KG1 (cell line): ENCODE data around the gene BCL11B.

Source experiments
- DNase-seq: peaks from one replicate; lab custom pipeline; 2025; lab: John Stamatoyannopoulos, UW

The BCL11B gene

DNA sequence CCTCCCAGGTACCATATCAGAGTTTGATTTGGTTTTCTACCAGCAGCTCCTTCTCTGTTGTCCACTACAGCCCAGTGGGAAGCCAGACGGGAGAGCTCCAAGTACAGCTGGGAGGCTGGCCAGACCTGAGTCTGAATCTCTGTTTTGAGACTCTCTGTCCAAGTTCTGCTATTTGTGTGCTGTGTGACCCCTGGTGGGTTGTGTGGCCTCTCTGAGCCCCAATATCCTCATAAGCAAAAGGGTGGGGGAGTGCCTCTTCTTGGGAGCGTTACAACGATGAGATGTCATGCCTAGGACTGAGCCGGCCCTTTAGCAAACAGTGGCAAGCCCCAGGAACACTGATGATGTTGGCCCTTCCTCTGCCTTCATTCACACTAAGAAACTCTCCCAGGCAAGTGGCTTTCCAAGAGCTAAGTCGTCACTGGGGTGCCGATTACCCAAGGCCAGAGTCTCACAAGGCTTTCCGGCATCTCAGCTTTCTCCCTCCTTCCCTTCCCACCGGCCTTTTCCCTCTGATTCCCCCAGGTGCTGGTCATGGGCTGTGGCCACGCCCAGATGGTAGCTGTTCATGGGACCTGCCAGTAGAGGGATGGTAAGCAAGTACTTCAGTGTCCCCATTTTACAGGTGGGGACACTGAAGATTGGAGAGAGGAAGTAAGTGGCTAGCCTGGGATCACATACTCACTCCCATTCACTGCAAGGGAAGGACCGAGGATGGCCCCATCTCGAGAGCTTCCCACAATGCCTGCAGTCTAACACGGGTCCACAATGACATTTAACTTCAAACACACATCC is 47.7 kb downstream of the BCL11B start:
- DNase-seq, result no peak

DNA sequence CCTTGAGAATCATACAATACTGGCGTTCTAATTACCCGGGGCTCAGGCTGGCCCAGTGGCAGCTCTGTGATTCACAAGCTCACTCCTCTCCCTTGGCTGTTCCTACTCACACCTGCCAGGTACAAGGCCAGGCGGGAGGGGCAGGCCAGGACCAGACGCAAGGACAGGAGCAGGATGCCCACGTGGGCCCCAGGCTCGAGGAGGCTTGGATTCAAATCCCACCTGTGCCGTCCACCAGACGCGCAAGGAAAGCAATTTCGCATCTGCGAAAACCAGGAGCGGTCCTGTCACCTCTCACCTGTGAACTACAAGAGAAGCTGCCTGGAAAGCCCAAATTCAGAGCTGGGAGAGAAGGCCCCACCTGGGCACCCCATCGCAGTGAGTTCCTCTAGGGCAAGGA is 50.6 kb downstream of the BCL11B start:
- DNase-seq, result no peak

DNA sequence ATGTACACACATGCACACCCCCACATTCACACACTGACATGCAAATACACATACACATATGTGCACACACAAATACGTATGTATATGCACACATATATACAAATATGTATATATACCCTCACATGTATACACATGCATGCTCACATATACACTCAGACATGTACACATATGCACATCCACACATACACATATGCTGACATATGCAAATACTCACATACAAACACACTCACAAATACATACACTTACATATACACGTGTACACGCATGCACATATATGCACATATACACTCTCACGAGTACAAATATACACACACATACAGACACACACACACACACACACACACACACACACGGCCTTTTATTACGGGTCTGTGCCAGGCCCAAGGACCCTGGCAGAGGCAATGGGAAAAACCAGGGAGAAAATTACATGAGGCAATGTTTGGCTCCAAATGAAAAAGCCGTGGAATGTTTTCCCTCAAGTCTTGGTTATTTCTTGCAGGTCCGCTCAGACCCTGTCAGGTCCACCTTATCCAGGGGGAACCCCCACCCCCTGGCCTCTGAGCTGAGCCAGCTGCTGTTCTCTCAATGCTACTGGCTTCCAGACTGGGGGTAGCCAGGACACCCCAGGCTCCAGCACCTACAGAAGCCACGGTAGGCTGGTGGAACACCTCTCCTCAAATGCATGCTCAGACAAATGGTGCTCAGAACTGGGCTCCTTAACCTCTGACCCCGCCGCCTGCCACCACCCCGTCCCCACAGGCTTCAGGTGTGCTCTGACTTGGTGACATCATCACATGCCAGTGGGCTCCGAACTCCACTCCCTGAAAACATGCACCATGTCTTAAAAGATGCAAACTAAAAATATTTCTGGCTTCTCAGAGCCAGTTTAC is 54.7 kb downstream of the BCL11B start:
- DNase-seq, result no peak

DNA sequence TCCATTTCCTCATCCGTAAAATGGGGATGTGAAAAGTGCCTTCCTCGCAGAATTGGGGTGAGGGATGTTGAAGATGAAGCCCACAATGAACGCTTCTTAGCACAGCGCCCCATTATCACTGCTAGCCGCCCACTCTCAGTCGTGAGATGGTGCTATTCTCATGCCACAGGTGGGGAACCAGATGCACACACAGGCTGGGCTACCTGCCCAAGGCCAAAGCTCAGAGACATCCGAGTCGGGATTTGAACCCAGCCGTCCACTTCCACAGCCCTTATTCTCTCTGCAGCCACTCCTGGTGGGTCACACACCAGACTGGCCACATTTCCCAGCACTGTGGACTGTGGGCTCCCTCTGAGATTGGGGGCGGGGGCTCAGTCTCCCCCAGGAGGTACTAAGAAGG is 55.8 kb downstream of the BCL11B start:
- no peak for DNase-seq

DNA sequence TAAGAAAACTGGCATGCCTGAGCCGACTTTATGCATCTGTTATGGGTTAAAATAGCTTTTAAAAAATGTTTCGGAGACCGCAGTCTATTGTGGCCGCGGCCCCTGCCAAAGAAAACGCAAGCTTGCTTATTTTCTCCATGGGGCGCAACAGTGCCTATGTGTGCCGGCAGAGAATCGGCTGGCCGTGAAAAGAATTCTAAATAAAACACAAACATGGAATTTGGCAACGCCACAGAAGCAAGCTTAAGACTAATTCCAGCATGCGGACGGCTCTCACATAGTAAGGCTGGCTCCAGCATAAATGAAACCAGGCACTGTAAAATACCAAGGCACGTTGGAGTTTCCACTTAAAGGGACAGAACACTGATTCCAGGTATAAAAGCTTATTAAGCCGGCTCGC is 56.7 kb downstream of the BCL11B start:
- DNase-seq, result no peak

DNA sequence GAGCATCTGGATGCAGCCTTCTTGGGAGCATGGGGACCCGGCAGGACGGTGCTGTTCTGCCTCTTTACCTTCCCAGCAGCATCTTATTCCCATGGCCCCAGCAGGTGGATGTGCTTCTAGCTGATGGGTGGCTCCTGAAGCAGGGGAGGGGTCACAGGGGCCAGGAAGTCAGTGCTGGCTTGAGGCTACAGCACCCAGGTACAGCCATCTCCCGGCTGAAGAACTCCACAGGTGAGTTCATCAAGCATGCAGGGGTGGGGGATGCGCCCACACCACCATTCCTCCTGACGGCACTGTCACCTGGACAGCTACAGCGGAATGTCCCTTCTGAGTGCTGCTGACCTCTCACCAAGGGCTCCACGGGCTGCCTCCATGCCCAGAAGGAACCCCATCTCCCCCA is 57.3 kb downstream of the BCL11B start:
- no peak for DNase-seq

DNA sequence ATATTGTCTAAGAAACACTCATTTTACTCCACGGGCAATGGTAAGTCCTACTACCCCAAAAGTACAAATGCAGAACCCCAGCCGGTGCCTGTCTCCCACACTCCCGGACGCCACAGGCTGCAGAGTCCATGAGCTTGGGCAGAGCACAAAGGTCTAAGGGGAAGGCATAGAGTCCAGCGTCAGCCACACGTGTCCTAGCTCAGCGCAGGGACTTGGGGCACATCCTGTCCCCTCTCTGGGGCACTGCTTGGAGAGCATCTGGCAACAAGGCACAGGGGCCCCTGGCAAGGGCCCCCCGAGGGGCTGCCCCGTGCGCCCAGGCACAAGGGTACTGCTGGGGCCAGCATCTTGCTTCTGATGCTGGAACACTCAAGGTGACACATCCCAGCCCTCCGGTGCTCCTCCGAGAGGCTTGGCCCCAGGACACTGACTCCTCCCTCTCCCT is 58.4 kb downstream of the BCL11B start:
- no peak for DNase-seq

DNA sequence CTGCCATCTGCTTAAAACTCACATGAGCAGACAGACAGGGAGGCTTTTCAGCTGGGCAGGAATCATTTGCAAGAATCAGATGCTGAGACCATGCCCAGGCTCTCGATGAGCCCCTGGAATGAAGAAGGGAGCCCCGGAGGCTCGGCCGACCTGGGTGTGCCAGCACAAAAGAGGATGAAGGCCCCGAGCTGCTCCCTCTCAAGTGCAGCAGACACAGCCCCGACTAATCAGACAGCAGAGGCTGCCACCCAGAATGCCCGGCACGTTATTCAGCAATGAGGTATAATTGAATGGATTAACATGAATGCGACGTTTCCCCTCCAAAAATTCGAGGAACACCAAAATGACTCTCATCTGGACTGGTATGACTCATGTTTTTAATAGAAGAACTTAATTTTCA is 58.9 kb downstream of the BCL11B start:
- DNase-seq, result no peak

DNA sequence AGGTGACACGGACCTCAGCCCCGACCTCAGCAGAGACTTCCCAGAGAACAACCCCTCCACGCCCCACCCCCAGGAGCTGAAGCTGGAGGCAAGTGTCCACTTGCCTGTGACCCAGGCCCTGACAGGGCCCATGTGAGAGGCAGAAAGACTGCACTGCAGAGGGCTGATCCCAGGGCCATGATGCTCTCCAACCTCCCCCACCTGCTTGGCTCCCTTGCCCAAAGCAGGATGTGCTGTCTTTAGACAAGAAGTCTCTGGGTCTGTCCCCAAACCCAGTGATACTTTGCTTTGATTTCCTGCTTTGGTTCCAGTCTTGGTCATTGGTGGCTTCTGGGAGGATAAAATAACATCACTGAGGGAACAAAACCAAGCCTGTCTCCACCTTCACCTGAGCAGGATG is 59.4 kb downstream of the BCL11B start:
- DNase-seq, result no peak

DNA sequence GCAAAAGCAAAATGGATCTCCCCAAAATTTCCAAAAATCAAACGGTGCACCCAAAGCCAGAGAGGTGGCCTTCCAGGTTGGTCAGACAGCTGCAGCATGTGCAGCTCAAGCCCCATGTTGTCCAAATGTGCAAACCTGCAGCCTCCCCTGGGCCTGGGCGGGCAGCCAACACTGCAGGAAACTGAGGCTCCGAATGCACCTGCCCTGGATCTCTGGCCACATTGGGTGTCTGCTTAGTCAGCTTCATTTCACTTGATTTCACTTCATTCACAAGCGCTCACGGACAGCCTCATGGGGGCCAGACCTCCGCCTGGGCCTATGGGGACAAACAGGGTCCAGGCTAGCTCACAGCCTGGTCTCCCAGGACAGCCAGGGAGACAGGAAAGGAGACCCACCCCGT is 59.8 kb downstream of the BCL11B start:
- no peak for DNase-seq

DNA sequence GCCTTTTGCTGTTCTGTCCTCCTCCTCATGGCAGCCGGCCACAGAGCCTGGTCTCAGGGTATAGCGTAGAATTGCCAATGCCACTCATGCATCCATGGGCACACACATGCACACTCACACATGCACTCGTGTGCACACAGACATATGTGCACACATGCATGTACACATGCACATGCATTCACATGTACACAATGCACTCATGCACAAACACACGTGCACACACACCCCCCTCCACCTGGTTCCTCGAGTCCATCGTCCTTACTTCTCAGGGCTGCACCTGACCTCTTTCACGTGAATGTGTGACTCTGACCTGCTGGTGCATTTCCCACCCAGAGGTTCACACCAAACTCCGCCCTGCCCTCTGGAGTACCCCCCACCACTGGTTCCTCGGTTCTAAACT is 60.6 kb downstream of the BCL11B start:
- DNase-seq, result no peak

DNA sequence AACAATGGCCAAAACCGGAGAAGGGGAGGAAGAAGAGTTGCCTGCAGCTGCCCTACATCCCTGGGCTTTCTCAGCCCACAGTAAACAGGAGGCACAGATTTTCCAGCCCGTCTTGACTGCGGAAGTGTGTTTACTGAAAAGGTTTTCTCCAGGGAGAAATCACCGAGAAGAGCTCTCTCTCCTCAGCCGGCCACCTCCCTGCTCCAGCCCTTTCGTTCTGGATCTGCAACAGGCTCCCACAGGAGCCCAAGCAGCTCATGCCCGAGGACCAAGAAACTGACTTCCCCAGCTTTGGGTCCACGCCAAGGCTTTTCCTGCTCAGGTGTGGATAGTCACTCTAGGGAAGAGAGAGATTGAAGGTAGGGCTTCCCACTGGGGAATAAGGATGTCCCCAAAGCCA is 61.7 kb downstream of the BCL11B start:
- DNase-seq, result no peak

DNA sequence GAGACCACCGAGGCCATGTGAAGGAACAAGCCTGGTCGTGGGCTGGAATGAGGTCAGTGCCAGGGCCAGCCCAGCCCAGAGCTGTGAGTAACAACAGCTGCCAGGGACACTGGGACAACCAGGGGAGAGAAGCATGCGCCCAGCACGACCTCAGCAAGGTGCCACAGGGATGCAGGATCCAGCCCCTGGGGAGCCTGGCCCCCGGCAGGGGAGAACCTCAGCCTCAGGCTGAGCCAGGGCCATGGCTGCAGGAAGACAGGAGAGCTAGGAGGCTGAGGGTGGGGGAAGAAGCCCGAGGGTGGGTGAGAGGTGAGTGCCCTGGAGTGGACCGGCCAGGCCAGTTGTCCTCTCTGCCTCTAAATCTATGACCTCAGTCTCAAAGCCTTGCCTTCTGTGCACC is 62.6 kb downstream of the BCL11B start:
- DNase-seq, result no peak

DNA sequence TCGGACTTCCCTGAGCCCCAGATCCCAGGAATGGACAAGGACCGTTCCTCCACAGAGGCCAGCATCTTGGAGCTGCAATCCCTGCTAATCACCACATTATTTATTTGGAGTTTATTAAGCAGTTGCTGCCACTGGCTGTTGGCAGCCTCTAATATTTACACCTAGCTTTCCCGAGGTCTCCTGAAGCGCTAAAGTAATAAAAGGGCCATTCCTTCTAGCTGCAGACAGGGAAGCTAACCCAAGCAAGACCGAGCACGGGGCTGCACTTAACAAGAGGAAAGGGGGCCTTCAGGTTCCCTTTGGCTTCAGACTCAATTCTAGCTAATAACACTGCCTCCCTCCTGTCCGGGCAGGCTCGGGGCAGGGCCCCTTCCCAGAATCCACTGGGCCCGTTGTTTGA is 63.7 kb downstream of the BCL11B start:
- no peak for DNase-seq

DNA sequence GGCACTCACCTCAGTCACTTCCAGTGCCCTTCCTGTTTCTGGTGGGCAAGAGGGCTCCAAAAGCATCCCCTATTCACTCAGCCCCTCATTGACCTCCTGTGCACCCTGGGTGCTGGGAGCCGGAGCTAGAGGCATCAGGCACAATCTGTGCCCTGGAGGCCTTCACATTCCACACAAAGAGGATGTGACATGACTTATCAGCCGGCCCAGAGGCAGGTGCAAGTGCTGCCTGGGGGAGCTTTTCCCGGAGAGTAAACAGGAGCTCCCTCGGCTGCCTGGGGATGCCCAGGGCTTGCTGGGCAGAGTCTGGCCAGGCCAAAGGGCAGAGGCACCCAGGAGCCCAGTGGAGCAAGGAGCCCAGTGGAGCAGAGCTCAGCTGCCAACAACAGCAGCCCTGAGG is 64.5 kb downstream of the BCL11B start:
- no peak for DNase-seq

DNA sequence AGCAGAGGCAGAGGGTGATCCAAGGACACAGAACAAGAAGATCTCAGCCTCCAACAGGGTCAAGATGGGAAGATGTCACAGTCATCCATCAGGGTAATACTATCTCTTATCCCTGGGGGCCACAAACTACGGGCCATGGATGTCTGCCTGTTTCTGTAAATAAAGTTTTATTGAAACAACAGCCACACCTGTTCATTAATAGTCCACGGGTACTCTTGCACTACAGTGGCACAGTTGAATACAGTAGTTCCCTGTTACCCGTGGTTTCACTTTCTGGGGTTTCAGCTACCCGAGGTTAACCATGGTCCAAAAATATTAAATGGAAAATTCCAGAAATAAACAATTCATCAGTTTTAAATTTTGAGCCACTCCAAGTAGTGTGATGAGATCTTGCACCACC is 65.9 kb downstream of the BCL11B start:
- no peak for DNase-seq

DNA sequence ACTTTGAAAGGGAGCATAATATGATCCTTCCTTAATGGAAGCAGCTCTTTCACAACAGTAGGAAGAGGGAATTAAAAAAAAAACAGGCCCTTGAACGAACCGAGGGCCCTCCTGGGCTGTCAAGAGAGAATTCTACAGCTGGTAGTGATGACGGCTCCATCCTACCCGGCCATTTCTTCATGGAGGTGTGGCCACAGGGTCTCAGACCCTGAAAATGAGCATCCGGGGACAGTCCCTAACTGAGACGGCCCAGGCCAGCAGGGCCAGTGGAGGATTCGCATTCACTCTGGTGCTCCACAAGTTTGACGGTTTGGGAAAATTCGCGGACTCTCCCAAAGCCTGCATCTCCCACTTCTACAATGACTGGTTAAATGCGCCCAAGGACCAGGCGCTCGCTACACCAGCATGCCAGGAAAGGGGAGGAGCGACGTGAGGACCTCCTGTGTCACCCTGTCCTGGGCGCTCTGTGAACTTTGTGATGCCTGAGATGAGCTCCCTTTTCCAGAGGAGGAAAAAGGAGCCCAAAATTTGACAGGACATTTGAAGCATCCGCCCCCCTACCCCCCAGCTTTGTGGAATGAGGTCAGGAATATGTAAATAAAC is 66.8 kb downstream of the BCL11B start:
- DNase-seq, result no peak

DNA sequence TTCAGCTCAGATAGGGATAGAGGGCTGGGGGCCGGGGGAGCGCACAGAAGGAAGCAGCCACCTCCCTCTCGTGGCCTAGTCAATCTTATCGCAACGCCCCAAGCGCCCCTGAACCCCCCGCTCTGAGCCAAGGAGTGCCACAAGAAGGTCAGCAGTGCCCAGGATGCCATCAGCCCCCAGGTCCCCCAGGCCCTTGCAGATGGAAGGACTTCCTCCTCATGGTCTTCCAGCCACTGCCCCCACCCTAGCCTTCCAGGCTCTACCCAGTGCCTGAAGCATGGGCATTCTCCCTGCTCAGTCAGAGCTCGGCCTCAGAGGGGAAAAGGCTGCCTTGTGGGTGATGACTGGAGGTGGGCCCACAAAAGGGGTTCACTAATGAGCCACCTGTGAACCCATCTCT is 68.2 kb downstream of the BCL11B start:
- no peak for DNase-seq

DNA sequence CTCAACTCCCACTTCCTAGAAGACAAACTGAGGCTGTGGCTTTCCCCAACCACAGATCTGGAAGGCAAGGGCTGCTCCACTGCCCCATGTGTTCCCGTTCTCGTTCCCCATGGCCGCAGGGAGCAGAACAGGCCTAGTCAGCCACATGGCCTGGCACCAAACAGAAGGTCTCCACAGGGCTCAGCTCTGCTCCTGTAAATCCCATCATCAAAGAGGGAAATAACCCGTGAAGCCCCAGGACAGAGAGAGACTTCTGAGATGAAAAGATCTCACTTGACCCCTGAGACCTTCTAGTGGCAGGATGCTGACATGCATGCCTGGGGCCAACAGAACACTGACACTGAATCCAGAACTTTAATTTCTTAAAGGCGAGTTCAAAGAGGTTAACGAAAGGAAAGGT is 68.9 kb downstream of the BCL11B start:
- DNase-seq, result no peak

DNA sequence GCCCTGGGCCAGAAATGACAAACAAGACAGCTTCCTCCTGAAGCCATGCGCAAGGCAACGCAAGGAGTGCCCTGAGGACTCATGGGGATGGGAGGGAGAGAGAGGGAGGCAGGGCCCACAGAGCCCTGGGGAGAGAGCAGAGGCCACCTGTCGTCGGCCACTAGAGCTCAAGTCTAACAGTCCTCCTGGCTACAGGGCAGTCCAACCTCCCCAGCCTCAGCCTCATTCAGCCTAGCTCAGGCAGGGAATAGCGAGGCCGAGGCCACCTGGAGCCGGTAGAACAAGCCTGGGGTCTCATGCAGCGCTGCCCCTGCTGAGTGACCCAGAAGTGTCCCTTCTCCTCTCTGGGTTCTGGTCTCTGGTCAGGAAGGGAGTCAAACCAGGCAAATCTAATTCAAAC is 69.5 kb downstream of the BCL11B start:
- no peak for DNase-seq

DNA sequence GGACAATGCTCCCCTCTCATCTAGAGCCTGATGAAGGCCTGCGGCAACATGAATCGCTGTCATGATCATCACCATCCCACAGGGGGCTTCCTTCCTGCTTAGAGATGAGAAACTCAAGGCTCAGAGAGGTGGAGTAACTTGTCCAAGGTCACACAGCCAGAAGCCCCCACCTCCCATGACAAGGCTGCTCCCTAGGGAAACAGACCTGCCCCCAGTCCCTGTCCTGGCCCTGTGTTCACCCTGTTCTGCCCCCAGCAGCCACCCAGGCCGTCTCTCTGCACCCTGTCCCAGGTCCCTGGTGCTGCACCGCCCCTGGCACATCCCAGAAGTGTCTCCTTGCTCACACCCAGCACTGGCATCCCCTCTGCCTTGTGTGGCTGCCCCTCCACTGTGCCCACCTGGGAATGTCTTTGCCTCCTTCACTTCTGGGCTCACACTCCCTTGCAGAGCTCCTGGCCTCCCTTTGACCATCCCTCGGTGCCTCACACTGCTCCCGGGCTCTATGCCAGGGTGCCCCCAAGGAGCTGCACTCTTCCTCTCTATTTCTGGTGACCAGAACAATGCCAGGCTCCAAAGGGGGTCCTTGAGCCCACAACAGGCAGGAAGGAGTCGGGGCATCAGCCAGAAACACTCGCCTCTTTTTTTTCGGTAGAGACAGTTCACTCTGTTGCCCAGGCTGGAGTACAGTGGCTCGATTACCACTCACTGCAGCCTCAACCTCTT is 70.5 kb downstream of the BCL11B start:
- no peak for DNase-seq

DNA sequence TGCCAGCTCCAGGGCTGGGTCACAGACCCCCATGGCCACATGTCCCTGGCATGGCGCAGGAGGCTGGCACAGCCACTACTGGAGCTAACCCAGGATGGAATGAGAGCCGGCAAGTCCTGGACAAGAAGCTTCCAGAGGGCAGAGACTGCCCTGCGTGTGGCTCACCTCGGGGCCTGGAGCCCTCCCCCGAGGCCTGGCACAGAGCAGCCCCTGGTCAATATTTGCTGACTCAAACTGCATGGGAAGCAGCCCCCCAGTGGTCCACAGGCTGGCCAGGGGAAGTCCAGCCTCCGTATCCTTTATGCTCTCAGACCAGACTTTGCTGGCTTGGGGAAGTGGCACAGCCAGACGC is 71.4 kb downstream of the BCL11B start:
- DNase-seq, result no peak
